H1 (cell line): ENCODE results near the gene C3orf62. TPM values are rescaled to one million over a fixed set of nuclear protein-coding genes. Genes with fewer than 3 reads are reported as not detected.

Experiments used
- CEBPB ChIP-seq: IDR thresholded peaks from 2 replicates; pipeline ENCODE4 v1.6.1; 2012; ENCODE audit warnings: low read depth, low read length
- PHF8 ChIP-seq: fragments of 200-600 bp; sonication (generic); conservative IDR thresholded peaks from 2 replicates; pipeline ENCODE4 v1.7.1; 2012; ENCODE audit warnings: low read depth, mild to moderate bottlenecking, inconsistent platforms, low read length, moderate library complexity
- SP2 ChIP-seq: IDR thresholded peaks from 2 replicates; pipeline ENCODE4 v1.6.1; 2012; ENCODE audit warnings: mild to moderate bottlenecking, low read length, inconsistent platforms
- SRF ChIP-seq: IDR thresholded peaks from 2 replicates; pipeline ENCODE4 v1.6.1; 2011; ENCODE audit warnings: mild to moderate bottlenecking, low read depth, low read length, moderate library complexity
- YY1 ChIP-seq: IDR thresholded peaks from 2 replicates; pipeline ENCODE4 v1.6.1; 2011; ENCODE audit warnings: low read depth, mild to moderate bottlenecking, low read length
- polyA plus RNA-seq, 7 experiments: library from polyadenylated mRNA; depleted of rRNA in 3 of 7; stranded (reverse) in 5 of 7; unstranded in 2 of 7; fragments of >200 nt in 5 of 7; fragments of 200-250 nt in 2 of 7; gene quantifications; 1 replicate in 5 of 7; 2 replicates in 1 of 7; 4 replicates in 1 of 7; pipeline versions ENCODE4 v1.2.1 to v1.2.3, GENCODE V29; 2011 to 2013; ENCODE audit warnings: missing spikeins in 2 of 7, mixed read lengths in 2 of 7
- total RNA-seq: library from RNA; stranded (reverse); fragmentation: NEBNext Ultra II Directional; extraction: Animal tissue kit (Norgen Biotek cat#: 25700); gene quantifications from 2 replicates; pipeline ENCODE4 v1.2.1, GENCODE V29; 2021
- TF ChIP-seq, protein P1 (sequence below): fragments of 300-600 bp; sonication (generic); IDR thresholded peaks from 2 replicates; pipeline ENCODE4 v1.7.1; 2012; ENCODE audit warnings: low read length, moderate library complexity, mild to moderate bottlenecking, inconsistent platforms; ENCODE audit not compliant: insufficient replicate concordance

The C3orf62 gene
- total and polyA plus RNA-seq, 2 of the 8 experiments (the other 6 are each of a cell fraction or from before 2014, with no cell fraction given), result 1.1 to 3.0 TPM

DNA sequence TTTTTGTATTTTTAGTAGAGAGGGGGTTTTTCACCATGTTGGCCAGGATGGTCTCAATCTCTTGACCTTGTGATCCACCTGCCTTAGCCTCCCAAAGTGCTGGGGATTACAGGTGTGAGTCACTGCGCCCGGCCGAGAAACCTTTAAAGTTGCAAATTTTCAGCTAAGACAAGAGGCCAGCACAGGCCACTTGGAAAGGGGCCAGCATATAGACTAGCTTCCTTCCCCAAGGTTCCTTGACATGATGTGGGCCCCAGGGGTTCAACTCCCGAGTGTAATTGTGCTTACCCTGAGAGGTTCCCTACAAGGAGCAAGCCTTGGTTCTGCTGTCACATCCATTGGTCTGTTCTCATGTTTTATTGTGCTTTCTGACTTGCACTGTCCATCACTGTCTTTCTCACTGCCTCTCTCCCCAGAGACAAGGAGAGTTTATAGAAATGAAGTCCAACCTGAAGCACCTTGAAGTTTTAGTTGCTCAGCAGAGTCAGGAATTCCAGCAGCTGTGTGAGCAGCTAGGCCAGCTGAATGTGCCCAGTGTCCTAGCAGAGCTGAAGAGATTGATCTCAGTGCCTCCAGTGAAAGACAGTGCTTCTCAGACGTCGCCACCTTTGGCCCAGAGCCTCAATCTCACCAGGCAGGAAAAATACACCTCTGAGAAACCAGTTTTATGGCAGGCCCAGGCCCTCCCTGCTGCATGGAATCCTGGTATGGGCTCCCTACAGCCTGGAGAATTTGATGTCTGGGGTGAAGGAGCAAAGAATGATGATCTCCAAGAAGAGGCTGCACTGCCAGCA, 21.1 kb downstream of the C3orf62 start (continued):
- no peak for TF ChIP-seq SRF
- no peak for TF ChIP-seq SP2
- TF ChIP-seq, protein P1, sequence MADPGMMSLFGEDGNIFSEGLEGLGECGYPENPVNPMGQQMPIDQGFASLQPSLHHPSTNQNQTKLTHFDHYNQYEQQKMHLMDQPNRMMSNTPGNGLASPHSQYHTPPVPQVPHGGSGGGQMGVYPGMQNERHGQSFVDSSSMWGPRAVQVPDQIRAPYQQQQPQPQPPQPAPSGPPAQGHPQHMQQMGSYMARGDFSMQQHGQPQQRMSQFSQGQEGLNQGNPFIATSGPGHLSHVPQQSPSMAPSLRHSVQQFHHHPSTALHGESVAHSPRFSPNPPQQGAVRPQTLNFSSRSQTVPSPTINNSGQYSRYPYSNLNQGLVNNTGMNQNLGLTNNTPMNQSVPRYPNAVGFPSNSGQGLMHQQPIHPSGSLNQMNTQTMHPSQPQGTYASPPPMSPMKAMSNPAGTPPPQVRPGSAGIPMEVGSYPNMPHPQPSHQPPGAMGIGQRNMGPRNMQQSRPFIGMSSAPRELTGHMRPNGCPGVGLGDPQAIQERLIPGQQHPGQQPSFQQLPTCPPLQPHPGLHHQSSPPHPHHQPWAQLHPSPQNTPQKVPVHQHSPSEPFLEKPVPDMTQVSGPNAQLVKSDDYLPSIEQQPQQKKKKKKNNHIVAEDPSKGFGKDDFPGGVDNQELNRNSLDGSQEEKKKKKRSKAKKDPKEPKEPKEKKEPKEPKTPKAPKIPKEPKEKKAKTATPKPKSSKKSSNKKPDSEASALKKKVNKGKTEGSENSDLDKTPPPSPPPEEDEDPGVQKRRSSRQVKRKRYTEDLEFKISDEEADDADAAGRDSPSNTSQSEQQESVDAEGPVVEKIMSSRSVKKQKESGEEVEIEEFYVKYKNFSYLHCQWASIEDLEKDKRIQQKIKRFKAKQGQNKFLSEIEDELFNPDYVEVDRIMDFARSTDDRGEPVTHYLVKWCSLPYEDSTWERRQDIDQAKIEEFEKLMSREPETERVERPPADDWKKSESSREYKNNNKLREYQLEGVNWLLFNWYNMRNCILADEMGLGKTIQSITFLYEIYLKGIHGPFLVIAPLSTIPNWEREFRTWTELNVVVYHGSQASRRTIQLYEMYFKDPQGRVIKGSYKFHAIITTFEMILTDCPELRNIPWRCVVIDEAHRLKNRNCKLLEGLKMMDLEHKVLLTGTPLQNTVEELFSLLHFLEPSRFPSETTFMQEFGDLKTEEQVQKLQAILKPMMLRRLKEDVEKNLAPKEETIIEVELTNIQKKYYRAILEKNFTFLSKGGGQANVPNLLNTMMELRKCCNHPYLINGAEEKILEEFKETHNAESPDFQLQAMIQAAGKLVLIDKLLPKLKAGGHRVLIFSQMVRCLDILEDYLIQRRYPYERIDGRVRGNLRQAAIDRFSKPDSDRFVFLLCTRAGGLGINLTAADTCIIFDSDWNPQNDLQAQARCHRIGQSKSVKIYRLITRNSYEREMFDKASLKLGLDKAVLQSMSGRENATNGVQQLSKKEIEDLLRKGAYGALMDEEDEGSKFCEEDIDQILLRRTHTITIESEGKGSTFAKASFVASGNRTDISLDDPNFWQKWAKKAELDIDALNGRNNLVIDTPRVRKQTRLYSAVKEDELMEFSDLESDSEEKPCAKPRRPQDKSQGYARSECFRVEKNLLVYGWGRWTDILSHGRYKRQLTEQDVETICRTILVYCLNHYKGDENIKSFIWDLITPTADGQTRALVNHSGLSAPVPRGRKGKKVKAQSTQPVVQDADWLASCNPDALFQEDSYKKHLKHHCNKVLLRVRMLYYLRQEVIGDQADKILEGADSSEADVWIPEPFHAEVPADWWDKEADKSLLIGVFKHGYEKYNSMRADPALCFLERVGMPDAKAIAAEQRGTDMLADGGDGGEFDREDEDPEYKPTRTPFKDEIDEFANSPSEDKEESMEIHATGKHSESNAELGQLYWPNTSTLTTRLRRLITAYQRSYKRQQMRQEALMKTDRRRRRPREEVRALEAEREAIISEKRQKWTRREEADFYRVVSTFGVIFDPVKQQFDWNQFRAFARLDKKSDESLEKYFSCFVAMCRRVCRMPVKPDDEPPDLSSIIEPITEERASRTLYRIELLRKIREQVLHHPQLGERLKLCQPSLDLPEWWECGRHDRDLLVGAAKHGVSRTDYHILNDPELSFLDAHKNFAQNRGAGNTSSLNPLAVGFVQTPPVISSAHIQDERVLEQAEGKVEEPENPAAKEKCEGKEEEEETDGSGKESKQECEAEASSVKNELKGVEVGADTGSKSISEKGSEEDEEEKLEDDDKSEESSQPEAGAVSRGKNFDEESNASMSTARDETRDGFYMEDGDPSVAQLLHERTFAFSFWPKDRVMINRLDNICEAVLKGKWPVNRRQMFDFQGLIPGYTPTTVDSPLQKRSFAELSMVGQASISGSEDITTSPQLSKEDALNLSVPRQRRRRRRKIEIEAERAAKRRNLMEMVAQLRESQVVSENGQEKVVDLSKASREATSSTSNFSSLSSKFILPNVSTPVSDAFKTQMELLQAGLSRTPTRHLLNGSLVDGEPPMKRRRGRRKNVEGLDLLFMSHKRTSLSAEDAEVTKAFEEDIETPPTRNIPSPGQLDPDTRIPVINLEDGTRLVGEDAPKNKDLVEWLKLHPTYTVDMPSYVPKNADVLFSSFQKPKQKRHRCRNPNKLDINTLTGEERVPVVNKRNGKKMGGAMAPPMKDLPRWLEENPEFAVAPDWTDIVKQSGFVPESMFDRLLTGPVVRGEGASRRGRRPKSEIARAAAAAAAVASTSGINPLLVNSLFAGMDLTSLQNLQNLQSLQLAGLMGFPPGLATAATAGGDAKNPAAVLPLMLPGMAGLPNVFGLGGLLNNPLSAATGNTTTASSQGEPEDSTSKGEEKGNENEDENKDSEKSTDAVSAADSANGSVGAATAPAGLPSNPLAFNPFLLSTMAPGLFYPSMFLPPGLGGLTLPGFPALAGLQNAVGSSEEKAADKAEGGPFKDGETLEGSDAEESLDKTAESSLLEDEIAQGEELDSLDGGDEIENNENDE, result no peak
- TF ChIP-seq PHF8, result no peak
- TF ChIP-seq CEBPB, result no peak
- TF ChIP-seq YY1, result no peak
- TF ChIP-seq, all 59 proteins: peak for 0
